ENCODE data around the gene PNMA8C.

The PNMA8C gene

DNA sequence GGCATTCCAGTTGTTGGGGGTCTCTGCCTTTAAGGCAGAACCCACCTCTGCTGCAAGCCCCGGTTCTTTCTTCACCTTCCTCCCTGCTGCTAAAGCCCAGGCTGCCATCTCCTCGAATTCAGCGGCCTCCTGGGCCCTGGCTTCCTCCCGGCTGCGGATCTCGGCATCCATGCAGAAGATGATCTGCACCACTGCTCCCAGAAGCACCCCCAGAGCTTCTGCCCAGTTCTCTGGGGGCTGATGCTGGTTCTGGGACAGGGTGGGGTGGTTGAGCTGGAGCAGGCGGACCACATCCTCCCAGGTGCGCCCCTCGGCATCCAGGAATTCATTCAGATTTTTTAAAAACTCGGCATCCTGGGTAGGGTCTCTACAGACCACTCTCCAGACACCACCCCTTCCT is 41.6 kb upstream of the PNMA8C start:
- TF ChIP-seq, protein P1, sequence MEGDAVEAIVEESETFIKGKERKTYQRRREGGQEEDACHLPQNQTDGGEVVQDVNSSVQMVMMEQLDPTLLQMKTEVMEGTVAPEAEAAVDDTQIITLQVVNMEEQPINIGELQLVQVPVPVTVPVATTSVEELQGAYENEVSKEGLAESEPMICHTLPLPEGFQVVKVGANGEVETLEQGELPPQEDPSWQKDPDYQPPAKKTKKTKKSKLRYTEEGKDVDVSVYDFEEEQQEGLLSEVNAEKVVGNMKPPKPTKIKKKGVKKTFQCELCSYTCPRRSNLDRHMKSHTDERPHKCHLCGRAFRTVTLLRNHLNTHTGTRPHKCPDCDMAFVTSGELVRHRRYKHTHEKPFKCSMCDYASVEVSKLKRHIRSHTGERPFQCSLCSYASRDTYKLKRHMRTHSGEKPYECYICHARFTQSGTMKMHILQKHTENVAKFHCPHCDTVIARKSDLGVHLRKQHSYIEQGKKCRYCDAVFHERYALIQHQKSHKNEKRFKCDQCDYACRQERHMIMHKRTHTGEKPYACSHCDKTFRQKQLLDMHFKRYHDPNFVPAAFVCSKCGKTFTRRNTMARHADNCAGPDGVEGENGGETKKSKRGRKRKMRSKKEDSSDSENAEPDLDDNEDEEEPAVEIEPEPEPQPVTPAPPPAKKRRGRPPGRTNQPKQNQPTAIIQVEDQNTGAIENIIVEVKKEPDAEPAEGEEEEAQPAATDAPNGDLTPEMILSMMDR (IDR thresholded peaks at IDR 0.05; ENCODE audit: low read depth, low read length): no peak
- no peak overlapping the region for H3K4me3 ChIP-seq (ENCODE audit: low read depth, low read length)

DNA sequence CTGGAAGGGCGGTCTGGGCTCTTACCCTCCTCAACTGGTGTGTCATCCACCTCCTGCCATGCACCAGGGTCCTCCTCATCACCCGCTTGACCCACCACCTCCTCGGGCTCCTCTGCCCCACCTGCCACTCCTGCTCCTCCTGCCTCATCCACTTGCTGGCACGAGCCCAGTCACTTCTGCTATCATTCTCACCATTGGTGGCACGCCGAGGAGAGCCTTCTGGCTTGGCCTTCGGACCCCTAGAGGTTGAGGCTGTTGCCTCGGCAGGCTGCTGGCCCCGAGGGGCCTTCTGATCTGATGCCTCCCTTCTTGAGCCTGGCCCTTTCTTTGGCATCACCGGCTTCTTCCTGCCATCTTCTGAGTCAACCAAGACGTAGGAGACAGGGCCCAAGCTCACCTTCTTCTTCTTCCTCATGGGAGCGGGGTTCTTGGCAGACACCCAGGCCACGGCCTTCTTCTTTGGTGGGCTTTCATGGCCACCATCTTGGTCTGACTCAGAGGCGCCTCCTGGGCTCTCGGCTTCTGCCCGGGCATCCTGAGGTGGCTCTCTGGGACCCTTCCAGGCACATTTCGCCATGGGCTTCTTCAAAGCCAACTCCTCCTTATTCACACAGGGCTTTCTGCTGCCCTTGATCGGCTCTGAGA is 40.9 kb upstream of the PNMA8C start:
- TF ChIP-seq, protein P1 (IDR thresholded peaks at IDR 0.05; ENCODE audit: low read depth, low read length): no peak
- no peak overlapping the region for H3K4me3 ChIP-seq (ENCODE audit: low read depth, low read length)

DNA sequence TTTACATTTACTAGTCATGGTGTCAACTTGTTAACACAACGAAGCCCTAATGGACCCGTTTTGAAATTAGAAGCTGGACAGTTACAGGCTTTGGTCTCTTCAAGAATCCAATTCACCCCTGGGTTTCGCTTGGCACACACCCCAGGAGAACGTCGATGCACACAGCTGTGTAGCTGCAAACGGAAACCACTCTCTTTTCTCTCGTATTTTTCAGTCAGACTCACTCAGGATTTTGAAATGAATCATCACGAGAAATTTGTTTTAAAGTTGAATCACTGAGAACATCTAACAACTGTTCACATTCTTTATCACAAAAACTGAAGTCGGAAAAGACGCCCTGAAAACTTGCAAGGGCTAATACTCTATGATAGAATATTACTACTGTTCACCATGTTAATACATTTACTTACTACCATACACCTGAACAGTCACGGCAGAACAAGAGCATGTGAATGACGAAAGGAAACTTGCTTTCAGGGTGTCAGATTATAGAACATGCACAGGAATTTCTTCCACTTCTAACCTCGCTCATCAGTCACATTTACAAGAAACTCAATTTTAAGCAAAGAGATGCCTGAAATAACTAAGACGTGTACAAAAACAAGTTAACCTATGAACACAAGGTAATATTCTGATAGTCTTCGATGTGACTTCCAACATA is 37.9 kb upstream of the PNMA8C start:
- H3K4me3 ChIP-seq (ENCODE audit: low read depth, low read length): no peak overlapping the region

DNA sequence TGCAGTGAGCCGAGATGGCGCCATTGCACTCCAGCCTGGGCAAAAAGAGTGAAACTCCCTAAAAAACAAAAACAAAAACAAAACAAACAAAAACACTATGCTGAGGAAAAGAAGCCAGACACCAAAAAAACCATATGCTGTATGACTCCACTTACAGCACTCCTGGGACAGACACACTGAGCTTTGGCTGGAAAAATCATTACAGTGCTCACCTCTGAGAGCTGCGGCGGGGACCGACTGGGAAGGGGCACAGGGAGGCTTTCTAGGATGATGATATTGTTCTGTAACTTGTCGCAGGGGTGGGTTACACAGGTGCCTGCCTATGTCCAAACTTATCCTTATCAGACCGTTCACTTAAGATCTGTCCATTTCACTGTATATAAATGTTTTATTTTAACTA is 34.8 kb upstream of the PNMA8C start:
- TF ChIP-seq, protein P1 (IDR thresholded peaks at IDR 0.05; ENCODE audit: low read depth, low read length): no peak
- H3K4me3 ChIP-seq (ENCODE audit: low read depth, low read length): no peak overlapping the region

More for the DNA sequence above, 37.9 kb upstream of the PNMA8C start:
- TF ChIP-seq, protein P1 (IDR thresholded peaks at IDR 0.05; ENCODE audit: low read depth, low read length): no peak

DNA sequence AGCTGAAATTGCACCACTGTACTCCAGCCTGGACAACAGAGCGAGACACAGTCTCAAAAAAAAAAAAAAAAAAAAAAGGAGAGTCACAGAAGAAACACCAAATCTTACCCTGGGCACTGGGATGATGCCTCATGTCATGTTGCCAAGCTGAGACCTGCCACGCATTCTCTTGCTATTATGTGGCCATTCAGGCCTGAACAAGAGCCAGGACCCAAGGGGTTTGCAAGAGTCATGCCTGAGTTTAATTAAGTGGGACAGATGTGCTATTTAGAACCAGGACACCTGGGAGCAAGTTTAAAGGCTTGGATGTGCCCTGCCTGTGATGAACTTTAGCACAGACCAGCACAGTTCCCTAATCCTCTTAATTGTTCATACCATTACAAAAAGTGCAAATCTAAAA is 32.8 kb upstream of the PNMA8C start:
- TF ChIP-seq, protein P1 (IDR thresholded peaks at IDR 0.05; ENCODE audit: low read depth, low read length): no peak

DNA sequence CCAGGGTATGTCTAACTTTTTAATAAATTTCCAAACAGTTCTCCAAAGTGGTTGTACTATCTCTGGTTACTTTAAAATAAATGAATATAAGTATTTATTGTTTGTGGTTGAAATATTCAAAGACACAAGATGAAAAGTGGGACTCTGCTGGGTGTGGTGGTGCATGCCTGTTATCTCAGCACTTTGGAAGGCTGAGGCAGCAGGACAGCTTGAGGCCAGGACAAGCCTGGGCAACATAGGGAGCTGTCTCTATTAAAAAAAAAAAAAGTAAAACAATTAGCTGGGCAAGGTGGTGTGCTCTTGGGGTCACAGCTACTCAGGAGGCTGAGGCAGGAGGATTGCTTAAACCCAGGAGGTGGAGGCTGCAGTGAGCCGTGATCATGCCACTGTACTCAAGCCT is 32.2 kb upstream of the PNMA8C start:
- TF ChIP-seq, protein P1 (IDR thresholded peaks at IDR 0.05; ENCODE audit: low read depth, low read length): no peak
- no peak overlapping the region for H3K4me3 ChIP-seq (ENCODE audit: low read depth, low read length)

More for the DNA sequence above, 32.8 kb upstream of the PNMA8C start:
- H3K4me3 ChIP-seq (ENCODE audit: low read depth, low read length): no peak overlapping the region

DNA sequence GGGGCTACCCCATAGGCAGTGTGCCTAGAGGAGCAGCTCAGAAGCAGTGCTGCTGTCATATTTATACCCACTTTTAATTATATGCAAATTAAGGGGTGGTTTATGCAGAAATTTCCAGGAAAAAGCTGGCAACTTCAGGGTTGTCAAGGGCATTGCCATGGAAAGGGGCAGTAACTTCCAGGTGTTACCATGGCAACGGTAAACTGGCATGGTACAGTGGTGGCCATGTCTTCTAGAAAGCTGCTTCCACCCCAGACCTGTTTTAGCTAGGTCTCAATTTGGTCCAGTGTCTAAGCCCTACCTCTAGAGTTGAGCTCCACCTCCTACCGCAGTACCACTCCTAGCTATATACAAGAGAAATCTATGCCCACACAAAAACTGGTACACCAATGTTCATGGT is 31.3 kb upstream of the PNMA8C start:
- H3K4me3 ChIP-seq (ENCODE audit: low read depth, low read length): no peak overlapping the region
- TF ChIP-seq, protein P1 (IDR thresholded peaks at IDR 0.05; ENCODE audit: low read depth, low read length): no peak

Measured in WI38 (cell line).